ENCODE results near the gene FAM210A.

- TF ChIP-seq, protein P1, sequence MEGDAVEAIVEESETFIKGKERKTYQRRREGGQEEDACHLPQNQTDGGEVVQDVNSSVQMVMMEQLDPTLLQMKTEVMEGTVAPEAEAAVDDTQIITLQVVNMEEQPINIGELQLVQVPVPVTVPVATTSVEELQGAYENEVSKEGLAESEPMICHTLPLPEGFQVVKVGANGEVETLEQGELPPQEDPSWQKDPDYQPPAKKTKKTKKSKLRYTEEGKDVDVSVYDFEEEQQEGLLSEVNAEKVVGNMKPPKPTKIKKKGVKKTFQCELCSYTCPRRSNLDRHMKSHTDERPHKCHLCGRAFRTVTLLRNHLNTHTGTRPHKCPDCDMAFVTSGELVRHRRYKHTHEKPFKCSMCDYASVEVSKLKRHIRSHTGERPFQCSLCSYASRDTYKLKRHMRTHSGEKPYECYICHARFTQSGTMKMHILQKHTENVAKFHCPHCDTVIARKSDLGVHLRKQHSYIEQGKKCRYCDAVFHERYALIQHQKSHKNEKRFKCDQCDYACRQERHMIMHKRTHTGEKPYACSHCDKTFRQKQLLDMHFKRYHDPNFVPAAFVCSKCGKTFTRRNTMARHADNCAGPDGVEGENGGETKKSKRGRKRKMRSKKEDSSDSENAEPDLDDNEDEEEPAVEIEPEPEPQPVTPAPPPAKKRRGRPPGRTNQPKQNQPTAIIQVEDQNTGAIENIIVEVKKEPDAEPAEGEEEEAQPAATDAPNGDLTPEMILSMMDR (conservative IDR thresholded peaks at IDR 0.05; ENCODE audit: low read length) = no peak
- no peak for TF ChIP-seq EZH2phosphoT487 (IDR thresholded peaks at IDR 0.05; ENCODE audit: borderline replicate concordance, low read depth, low read length)
Observed at GRCh38 chr18:13625355-13625754, 101.0 kb downstream of the FAM210A start.
